SU-DHL-6 (cell line): ENCODE measurements around the gene CCNJ.
A peak's percentile ranks its signal among the peaks of the same experiment; 100 is the strongest.

Experiments used
- H2AFZ ChIP-seq: fragments of 200-600 bp; sonication (generic); 2 replicates; pipeline ENCODE4 v1.6.1; 2014; ENCODE audit warnings: low read depth, mild to moderate bottlenecking, moderate library complexity, mixed read lengths, antibody characterized with exemption, low read length; ENCODE audit not compliant: severe bottlenecking
- H3F3A ChIP-seq: fragments of 200-600 bp; shearing (Covaris generic); 2 replicates; pipeline ENCODE4 v1.6.0; 2016; ENCODE audit warnings: antibody characterized with exemption, mild to moderate bottlenecking; ENCODE audit not compliant: insufficient read depth
- H3K27ac ChIP-seq: fragments of 200-600 bp; sonication (generic); 2 replicates; pipeline ENCODE4 v1.5.1; 2016; ENCODE audit warnings: low read depth, mild to moderate bottlenecking, low read length, moderate library complexity, mixed read lengths
- H3K27me3 ChIP-seq: fragments of 200-600 bp; sonication (generic), shearing (Covaris generic); 2 replicates; pipeline ENCODE4 v1.6.0; 2014; ENCODE audit warnings: mild to moderate bottlenecking, low read length
- H3K36me3 ChIP-seq: fragments of 200-600 bp; sonication (generic); 2 replicates; pipeline ENCODE4 v1.6.1; 2014; ENCODE audit warnings: mild to moderate bottlenecking, low read length, mixed read lengths
- H3K4me2 ChIP-seq: fragments of 300-600, 200-600 bp; shearing (Covaris generic), sonication (generic); 2 replicates; pipeline ENCODE4 v1.6.0; 2014; ENCODE audit warnings: low read length, low read depth, mild to moderate bottlenecking; ENCODE audit not compliant: poor library complexity, severe bottlenecking
- H3K4me3 ChIP-seq: fragments of 200-600 bp; sonication (generic); 2 replicates; pipeline ENCODE4 v1.5.1; 2014; ENCODE audit warnings: antibody characterized with exemption, low read length, mild to moderate bottlenecking, mixed read lengths; ENCODE audit not compliant: insufficient read depth, poor library complexity, severe bottlenecking
- H3K79me2 ChIP-seq: fragments of 200-600 bp; sonication (generic); 2 replicates; pipeline ENCODE4 v1.6.1; 2014; ENCODE audit warnings: mild to moderate bottlenecking, low read length, moderate library complexity; ENCODE audit not compliant: insufficient read depth
- H3K9ac ChIP-seq: fragments of 200-600 bp; sonication (generic); 2 replicates; pipeline ENCODE4 v1.7.0; 2014; ENCODE audit warnings: mild to moderate bottlenecking, low read length
- H3K9me2 ChIP-seq: fragments of 200-600 bp; sonication (generic); replicated peaks from 2 replicates; pipeline ENCODE4 v1.6.1; 2014; ENCODE audit warnings: low read length; ENCODE audit not compliant: insufficient read depth
- H3K9me3 ChIP-seq: fragments of 200-600 bp; sonication (generic); 2 replicates; pipeline ENCODE4 v1.6.1; 2014; ENCODE audit warnings: low read length, mixed read lengths; ENCODE audit not compliant: insufficient read depth
- H4K20me1 ChIP-seq: fragments of 200-600 bp; sonication (generic); 2 replicates; pipeline ENCODE4 v1.6.1; 2014; ENCODE audit warnings: low read depth, mild to moderate bottlenecking, antibody characterized with exemption, low read length, moderate library complexity, mixed read lengths
- CTCF ChIP-seq: fragments of 200-600 bp; sonication (generic); IDR thresholded peaks from one replicate; pipeline ENCODE4 v1.5.1; 2017; ENCODE audit warnings: antibody characterized with exemption, mild to moderate bottlenecking, low read length, moderate library complexity; ENCODE audit not compliant: insufficient read depth, poor library complexity, severe bottlenecking
- EZH2phosphoT487 ChIP-seq: fragments of 200-600 bp; sonication (generic), shearing (Covaris generic); conservative IDR thresholded peaks from 2 replicates; pipeline ENCODE4 v1.6.1; 2018; ENCODE audit warnings: mild to moderate bottlenecking, antibody characterized with exemption, low read length, moderate library complexity, mixed read lengths

Gene CCNJ

GRCh38 chr10:96089670-96090462, 46.5 kb downstream of the CCNJ start:
- Histone ChIP-seq H3F3A (peaks cover 19% of the 10 kb centered on the region; the same call in 1 of the 2 replicates), H2AFZ (peak overlapping the region; percentile 97), H3K79me2 (no peaks in the 10 kb centered on the region), H3K27ac (peak overlapping the region; percentile 83), H3K4me2 (peak overlapping the region; percentile 80), H3K36me3 (no peaks in the 10 kb centered on the region; the same call in 1 of the 2 replicates), H3K9me2 (no peaks in the 10 kb centered on the region), H3K4me3 (peak overlapping the region; percentile 68), H4K20me1 (no peaks in the 10 kb centered on the region), H3K27me3 (no peaks in the 10 kb centered on the region), H3K9me3 (no peaks in the 10 kb centered on the region; the same call in 1 of the 2 replicates), H3K9ac (peak overlapping the region; percentile 75)
- TF ChIP-seq CTCF: no peak
- no peak for TF ChIP-seq EZH2phosphoT487

GRCh38 chr10:96090463-96090800, 47.0 kb downstream of the CCNJ start:
- H3K9ac ChIP-seq: peak overlapping the region; percentile 75
- H3K27me3 ChIP-seq: no peaks in the 10 kb centered on the region
- H3K27ac ChIP-seq: peak overlapping the region; percentile 83
- H3K4me2 ChIP-seq: peak overlapping the region; percentile 80
- peak overlapping the region; percentile 68 for H3K4me3 ChIP-seq
- no peak for TF ChIP-seq EZH2phosphoT487
- TF ChIP-seq CTCF: no peak
- no peaks in the 10 kb centered on the region for H3K9me2 ChIP-seq
- peak overlapping the region; percentile 97 for H2AFZ ChIP-seq
- no peaks in the 10 kb centered on the region for H4K20me1 ChIP-seq
- H3K79me2 ChIP-seq: no peaks in the 10 kb centered on the region
- no peaks in the 10 kb centered on the region; the same call in 1 of the 2 replicates for H3K9me3 ChIP-seq
- no peaks in the 10 kb centered on the region; the same call in 1 of the 2 replicates for H3K36me3 ChIP-seq
- peaks cover 19% of the 10 kb centered on the region; the same call in 1 of the 2 replicates for H3F3A ChIP-seq

- Histone ChIP-seq H3K27ac (no peak overlapping the region), H2AFZ (peak overlapping the region; percentile 9), H3K79me2 (no peaks in the 10 kb centered on the region), H3K9me3 (no peaks in the 10 kb centered on the region; the same call in 1 of the 2 replicates), H3K9ac (no peak overlapping the region), H3K9me2 (no peaks in the 10 kb centered on the region), H3K4me3 (no peak overlapping the region), H3K36me3 (no peaks in the 10 kb centered on the region; the same call in 1 of the 2 replicates), H4K20me1 (no peaks in the 10 kb centered on the region), H3F3A (peaks cover 19% of the 10 kb centered on the region; the same call in 1 of the 2 replicates), H3K27me3 (no peaks in the 10 kb centered on the region), H3K4me2 (no peak overlapping the region)
- TF ChIP-seq EZH2phosphoT487: no peak
- no peak for TF ChIP-seq CTCF
Observed at GRCh38 chr10:96092999-96093767, 49.8 kb downstream of the CCNJ start.
